Fibroblast of skin of left biceps (primary cell): ENCODE data around the gene VSIR.

Source experiments
- DNase-seq, 2 experiments: peaks; one replicate each; pipeline ENCODE4 v3.0.0-alpha.2; 2013; ENCODE audit warnings: low read depth in 2 of 2

The VSIR gene

DNA sequence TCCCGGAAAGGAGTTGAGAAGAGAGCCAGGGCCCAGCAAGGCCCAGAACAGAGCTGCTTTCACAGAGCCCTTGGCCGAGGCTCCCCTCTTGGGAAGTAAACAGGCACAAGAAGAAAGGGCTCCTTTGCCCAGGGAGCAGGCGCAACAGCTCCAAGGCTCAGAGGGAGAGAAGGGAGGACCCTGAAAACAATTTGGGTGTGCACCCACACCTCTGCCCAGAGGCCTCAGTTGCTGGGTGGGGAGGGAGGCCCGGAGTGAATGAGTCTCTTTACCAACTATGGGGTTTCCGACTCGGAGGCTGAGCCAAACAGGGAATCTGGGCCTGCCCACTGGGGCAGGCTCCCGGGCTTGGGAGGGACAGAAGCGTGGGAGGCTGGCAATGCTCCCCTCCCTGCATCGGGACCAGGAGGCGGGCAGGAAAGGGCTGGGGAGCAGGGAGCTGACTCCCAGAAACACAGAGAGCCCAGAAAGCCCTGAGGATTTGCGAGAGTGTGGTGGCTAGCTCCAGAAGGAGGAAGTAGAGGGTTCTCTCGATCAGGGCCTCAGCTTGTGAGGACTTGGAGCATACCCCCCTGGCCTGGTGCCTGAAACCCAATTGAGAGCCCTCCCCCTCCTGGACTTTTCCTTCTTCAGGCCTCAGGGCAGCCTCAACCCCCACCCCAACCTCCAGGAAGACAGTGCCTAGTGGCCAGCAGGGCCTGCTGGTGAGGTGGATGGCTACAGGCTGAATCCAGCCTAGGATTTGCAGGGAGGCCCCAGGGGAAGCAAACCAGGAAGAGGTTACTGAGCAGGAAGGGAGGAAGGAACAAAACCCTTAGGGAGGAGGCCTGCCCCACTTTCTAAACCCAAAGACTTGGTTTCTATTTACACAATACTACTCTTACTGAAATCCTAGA, 59.9 kb downstream of the VSIR start:
- DNase-seq = peak; percentile 22 to 31

DNA sequence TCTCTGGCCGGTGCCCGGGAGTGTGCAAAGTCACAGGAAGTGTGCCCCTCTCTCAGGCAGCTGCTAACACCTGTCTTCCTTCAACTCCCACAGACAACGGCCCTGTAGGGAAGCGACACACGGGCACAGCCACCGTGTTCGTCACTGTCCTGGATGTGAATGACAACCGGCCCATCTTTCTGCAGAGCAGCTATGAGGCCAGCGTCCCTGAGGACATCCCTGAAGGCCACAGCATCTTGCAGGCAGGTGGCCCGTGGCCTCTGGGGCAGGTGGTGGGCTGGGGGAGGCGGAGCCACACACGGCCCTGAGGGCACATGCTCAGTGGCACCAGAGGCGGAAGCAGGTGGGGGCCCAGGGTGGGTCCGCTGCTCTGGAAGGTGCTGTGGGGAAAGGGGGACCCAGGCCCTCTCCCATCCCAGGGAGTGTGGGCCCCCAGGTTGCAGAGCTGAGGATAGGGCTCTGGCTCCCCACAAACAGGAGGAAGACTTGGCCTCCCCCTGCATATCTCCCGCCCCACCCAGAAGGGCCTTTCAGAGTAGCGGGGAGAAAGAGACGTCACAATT, 60.7 kb downstream of the VSIR start:
- no peak for DNase-seq

DNA sequence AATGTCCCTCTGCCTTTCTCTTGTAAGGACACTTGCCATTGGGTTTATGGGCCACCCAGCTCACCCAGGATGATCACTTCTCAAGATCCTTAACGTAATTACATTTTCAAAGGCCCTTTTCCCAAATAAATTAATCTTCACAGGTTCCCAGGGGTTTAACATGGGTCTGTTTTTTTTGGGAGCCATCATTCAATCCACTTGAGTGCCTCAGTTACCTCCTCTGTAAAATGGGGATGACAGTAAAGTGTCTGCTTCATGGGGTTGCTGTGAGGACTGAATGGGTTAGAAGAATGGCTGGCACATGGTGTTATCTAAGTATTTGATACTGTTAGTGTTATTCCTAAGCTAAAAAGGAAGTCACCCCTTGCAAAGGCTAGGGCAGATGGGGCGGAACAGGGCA, 61.1 kb downstream of the VSIR start:
- no peak for DNase-seq

DNA sequence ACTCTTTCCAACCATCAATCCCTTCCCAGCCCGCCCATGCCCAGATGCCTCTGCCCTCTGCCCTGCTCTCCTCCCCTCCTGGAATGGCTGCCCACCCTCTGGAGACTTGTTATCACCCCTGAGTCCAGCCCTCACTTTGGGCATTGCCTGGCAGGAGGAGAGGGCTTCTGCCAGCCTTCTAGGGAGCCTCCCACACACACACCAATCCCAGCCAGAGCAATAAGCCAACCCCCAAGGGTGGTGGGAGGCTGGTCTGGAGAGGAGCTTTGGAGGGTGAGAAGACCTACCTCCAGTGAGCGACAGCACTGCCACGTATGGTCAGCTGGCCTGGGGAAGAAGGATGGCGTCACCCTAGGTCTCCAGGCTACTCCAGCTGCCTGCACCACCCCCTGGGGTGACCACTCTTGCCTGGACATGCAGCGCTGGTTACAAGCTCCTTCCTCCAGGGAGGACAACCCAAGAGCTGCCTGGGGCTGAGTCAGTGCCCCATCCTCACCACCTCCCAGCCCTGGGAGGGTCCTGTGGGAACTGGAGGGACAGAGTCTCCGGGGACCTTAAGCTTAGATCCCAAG, 62.2 kb downstream of the VSIR start:
- DNase-seq = no peak

DNA sequence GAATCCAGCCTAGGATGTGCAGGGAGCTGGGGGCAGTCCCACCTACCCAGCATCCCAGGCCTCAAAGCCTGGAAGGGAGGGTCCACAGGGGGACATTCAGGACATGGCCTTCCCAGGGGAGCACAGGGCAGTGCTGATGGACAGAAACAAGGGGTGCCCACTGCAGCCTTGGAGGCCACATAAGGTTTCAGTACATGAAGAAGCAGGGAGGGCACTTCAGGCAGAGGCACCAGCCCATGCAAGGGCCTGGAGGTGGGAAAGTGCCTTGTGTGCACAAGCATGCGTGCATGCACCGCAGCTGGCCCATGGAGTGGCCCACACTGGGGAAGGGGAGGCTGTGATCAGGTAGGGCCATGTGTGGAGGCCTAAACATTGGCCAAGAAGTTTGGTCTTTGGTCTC, 62.8 kb downstream of the VSIR start:
- no peak for DNase-seq

DNA sequence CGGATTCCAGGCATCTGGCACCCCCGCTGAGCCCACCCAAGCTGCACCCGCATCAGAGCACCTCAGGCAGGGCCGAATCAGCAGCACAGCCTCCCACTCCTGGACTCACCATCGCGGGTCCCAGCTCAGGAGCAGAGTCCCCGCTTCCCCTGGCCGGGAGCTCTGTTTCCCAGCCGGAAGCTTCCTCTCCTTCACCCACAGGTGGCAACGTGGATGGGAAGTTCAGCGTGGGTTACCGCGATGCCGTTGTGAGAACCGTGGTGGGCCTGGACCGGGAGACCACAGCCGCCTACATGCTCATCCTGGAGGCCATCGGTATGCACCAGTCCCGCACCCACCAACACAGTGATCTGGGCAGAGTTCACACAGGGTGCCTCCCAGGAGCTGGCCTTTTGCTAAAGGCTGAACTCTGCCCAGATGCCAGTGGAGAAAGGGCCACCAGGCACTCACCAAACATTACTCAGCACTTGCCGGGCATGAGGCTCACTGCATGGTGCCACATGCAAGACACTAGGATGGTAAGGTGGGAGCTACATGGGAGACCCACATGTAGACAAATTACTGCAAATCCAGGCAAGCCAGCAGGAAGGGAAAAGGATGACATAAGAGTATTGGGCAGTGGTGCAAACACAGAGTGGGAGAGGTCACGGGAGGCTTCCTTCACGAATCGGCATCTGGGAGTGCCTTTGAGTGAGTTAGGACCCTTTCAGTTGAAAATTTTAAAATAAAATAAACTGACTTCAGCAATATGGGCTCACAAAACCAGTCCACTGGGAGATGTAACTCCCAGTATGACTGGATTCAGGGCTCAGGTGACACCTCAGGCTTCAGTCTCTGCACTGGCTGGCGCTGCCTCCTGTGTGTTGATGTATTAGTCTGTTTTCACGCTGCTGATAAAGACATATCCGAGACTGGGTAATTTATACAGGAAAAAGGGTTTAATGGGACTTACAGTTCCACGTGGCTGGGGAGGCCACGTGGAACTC, 64.1 kb downstream of the VSIR start:
- no peak for DNase-seq

DNA sequence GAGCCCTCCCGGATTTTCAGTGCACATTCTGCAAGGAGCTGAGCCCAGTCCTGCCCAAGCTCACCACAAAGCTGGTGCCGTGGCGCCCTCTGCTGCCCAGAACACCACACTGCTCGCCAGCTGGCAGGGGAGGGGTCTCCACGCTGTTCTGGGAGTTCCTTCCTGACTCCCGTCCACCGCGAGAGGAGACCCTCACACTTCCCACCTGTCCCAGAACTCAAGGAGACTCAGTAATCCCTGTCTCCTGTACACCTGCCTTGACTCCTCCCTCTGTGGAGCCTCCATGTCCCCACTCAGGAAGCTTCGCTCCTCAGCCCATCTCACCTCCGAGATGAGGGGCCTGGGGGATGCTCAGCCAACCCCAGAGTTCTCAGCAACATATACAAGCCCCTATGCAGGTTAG, 65.0 kb downstream of the VSIR start:
- no peak for DNase-seq

DNA sequence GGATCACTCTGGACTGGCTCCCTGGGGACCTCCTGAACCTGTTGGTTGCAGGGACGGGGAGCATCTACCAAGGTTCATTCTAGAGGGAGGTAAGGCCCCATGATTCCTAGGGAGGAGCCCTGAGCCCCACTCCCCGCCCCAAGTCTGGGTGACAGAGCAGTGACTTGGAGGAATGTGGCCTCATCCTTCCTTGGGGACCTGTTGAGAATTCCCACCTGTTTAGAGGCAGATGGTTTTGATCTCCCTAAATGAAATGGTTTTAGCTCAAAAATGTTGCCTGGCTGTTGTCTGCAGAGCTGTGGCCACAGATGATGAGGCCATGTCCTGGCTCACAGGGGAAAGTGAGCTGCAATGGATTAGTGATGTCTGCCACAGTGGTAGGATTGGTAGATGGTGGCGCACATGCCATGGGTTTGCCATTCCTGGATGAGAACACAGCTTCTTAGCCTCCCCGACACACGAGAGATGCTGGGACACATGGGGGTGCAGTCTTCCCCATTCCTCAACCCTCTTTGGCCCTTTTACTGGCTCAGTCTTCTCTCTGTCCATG, 66.0 kb downstream of the VSIR start:
- no peak for DNase-seq

DNA sequence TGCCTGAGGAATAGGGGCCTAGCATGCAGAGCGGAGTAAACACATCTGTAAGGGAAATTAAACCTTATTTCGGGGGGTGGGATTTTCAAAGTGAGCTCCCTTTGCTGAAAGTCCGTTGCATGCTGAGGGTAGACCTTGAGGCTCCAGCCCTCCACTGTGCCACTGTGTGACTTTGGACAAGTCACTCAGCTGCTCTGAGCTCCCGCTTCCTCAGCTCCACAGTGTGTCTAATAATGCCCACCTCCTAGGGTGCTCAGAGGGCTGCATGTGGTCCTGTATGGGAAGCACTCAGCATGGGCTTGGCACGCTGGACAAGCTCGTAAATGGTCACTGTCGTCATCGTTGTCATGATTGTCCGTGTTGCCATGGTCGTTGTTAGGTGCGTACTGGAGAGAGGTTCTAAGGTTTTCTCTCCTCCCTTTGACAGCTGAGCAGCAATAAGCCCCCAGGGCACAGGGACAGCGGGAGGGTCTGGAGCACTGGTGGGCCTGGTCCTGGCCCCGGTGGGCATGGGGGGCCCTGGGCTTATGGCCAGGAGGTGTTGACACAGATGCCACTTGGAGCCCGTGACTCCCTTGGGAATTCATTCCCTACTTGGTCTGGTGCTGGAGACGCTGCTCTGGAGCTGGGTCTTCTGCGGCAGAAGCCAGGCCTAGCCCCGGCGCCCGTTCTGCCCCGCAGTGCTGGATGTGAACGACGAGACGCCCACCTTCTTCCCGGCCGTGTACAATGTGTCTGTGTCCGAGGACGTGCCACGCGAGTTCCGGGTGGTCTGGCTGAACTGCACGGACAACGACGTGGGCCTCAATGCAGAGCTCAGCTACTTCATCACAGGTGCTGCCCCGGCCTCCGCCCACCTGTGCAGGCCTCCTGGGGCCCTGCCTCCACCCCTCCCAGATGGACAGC, 66.9 kb downstream of the VSIR start:
- no peak for DNase-seq

DNA sequence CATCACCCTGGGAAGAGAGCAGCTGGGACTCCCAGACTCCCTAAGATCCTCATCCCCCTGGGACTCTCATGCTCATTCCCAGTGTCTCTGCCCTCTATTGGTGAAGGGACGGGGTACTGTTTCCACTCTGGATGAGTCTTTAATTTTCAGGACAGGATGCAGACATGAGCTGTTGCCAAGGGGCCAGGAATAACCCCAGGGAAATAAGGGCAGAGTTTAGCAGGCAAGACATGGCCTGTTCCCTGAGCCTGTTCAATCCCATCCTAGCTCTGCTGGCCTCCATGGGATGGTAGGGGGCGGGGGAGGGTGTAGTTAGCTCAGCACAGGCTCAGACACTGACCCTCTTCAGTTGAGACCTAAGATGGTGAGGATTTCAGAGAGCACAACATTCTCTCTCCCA, 67.7 kb downstream of the VSIR start:
- DNase-seq = no peak

DNA sequence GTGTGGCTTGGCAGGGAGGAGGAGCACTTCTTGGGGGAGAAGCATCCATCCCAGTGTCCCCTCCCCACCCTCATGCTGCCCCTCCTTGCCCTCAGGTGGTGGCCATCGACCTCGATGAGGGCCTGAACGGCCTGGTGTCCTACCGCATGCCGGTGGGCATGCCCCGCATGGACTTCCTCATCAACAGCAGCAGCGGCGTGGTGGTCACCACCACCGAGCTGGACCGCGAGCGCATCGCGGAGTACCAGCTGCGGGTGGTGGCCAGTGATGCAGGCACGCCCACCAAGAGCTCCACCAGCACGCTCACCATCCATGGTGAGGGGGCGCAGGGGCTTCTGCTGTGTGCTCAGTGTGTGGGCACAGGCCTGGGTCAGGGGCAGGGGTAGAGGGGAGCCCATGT, 68.5 kb downstream of the VSIR start:
- DNase-seq = no peak

DNA sequence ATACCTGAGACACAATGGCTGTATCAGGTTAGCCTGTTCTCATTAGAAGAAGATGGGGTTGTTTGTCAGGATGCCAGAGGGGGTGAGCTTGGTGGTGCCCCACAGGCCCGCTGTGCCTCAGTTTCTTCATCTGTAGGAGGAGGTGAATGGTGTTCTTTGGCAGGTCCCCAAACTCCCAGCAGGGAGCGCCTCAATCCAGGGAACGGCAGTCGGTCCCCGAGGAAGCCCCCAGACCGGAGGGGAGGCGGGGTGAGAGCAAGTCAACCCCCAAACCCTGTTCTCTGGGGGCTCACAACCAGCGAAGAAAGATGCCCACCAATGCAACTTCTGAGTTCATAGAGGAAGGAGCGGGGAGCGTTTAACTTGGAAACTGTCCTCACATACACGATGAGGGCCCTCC, 69.7 kb downstream of the VSIR start:
- no peak for DNase-seq

DNA sequence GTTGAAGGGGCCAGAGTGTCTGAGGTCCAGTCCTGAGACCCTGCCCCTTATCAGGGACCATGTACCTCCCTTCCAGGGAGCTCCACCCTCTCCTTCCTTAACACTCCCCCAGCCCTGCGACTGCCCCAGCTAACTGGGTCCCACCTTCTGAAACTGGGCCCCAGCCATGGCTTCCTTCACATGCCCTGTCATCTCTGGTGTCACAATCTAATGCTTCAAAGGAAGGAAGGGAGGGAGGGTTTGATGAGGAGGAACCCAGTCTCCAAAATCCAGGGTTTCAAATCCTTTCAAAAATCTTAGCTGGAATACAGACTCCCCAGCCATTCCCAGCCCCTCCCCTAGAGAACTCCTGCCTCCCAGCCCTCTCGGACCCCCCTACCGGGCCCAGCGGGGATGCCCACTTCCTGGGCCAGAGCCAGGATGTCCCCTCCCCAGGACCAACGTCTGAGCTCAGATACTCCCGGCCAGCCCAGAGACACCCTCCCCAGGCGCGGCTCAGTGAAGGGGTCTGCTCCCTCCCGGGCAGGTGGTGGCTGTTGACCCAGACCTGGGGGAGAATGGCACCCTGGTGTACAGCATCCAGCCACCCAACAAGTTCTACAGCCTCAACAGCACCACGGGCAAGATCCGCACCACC, 71.7 kb downstream of the VSIR start:
- no peak for DNase-seq

DNA sequence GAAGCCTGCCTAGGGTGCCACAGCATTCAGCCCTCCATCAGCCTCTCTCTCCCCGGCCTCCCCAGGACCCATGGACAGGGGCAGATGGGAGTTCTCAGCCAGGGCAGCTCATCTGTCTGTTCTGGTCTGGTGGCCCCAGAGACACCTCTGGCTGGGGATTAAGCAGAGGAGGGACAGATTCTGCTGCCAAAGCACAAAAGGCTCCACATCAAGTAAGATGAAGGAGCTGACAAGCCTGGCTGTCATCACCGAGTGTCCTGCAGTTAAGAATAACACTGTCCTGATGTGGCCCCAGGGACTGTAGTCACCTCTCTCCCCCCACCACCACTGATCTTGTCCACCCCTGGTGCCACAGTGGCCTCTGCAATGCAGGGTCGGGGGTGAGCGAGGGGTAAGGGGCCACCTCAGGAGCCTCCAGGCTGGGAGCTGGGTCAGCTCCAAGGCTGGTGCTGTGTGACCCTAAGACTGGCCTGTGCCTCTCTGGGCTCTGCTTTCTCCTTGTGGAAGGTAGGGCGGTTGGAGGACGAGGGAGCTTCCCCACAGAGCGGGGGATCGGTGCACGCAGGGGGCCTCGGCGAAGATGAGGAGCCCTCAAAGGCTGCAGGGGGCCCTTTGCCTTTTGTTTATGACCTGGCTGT, 72.5 kb downstream of the VSIR start:
- no peak for DNase-seq

DNA sequence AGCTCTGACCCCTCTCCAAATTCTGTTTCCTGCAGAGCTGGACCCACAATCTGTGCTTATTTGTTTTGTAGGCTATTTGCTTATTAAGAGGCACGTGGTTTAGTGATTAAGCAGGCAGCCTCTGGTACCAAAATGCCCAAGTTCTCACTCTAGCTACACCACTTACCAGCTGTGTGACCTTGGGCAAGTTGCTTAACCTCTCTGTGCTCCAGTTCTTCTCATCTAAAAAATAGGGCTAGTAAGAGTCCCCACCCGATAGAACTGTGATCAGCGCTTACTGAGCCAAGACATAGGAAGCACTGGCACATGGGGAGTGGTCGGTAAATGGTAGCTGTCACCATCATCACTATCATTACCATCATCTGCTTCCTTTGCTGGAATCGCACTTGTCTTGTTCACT, 74.6 kb downstream of the VSIR start:
- DNase-seq = no peak

DNA sequence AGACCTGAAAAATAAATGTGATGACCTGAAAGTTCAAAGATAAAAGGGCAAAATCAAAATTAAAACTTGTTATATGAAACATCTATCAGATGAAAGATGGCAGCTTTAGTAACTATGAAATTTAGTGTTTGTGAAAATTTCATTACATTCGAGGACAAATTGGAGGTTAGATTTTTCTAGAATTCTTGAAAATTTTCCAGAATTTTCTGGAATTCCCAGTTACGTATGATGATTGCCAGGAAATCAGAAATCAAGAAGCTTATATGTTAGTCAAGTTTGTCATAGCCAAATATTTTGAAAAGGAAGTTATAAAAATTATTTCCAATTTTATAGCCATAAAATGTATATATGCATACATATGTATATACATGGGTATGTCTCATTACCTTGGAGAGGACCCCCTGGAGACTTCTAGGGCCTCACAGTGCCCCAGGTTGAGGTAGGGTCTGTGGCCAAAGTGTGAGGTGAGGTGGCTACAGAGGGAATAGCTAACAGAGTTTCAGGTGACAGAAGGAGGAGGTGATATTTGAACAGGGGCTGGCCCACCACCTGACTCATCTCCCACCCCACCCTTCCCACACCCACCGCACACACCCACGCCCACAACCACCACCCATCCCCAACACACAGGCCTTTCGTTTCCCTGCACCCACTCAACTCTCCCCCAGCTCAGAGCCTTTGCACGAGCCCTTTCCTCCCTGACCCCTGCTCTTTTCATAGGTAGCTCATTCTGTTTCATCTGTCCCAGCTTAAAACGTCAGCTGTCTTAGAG, 75.2 kb downstream of the VSIR start:
- no peak for DNase-seq
